Measurements from ENCODE around the gene PACRG.

Gene PACRG

DNA sequence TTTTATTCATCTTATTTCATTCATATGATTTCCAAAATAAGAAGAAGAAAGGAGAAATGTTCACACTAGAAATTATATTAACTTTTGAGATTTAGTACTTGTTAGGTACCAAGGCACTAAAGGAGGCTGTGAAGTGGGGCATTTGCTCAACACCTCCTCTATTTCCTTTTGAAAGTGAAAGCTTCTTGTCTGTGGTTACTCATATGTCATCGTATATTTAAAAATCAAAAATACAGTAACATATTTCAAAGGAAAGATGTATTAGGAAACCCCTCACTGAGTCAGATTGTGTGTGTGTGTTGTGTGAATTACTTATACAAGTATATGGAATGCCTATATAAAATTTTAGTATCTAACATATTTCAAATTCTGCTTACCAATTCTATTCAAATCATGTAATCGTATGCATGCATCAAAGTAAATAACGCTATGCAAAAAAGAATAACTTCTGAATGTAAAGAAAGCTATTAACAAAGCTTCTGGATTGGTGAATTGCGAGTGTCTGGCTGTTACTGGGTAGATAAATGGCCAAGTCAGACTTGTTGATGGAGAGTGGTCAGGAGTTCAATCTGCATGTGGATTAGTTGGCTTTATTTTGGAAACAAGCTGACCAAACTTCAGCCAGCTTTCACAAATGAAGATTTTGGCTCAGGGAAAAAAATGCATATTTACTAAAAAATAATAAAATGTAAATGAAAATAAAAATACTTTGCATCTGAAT is 70.9 kb downstream of the PACRG start:
- H3K4me3 ChIP-seq, result no peak overlapping the region
- no peak for DNase-seq (ENCODE audit: low spot score)
- TF ChIP-seq, protein P1, sequence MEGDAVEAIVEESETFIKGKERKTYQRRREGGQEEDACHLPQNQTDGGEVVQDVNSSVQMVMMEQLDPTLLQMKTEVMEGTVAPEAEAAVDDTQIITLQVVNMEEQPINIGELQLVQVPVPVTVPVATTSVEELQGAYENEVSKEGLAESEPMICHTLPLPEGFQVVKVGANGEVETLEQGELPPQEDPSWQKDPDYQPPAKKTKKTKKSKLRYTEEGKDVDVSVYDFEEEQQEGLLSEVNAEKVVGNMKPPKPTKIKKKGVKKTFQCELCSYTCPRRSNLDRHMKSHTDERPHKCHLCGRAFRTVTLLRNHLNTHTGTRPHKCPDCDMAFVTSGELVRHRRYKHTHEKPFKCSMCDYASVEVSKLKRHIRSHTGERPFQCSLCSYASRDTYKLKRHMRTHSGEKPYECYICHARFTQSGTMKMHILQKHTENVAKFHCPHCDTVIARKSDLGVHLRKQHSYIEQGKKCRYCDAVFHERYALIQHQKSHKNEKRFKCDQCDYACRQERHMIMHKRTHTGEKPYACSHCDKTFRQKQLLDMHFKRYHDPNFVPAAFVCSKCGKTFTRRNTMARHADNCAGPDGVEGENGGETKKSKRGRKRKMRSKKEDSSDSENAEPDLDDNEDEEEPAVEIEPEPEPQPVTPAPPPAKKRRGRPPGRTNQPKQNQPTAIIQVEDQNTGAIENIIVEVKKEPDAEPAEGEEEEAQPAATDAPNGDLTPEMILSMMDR (IDR thresholded peaks at IDR 0.05), result no peak
- no peak overlapping the region for H3K27ac ChIP-seq

DNA sequence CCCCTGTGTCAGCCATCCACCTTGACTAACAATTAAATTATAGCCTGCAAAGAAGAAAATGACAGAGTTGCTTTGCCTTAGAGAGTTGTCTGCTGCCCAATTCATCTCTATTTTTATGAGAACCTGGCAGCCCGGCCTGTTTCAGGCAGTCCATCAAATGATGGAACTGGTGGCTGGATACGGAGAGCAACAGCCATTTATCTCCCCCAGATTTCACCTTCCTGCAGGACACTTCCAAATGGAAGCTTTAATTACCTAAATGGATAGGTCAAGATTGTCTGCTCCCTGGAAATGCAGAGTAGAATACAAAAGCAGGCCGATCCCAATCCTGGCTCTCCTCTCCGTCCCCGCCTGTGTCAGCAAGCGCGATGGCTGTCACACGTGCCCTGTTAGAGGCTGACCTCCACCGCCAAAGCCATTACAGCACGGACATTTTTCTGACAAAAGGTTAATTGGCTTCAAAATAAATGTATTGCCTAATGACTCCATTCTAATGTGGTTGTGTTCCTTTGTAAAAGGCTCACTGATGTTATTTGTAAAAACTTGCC is 86.7 kb downstream of the PACRG start:
- Histone ChIP-seq H3K4me3 (no peak overlapping the region), H3K27ac (no peak overlapping the region)
- TF ChIP-seq, protein P1 (IDR thresholded peaks at IDR 0.05), result no peak
- DNase-seq (ENCODE audit: low spot score), result no peak

DNA sequence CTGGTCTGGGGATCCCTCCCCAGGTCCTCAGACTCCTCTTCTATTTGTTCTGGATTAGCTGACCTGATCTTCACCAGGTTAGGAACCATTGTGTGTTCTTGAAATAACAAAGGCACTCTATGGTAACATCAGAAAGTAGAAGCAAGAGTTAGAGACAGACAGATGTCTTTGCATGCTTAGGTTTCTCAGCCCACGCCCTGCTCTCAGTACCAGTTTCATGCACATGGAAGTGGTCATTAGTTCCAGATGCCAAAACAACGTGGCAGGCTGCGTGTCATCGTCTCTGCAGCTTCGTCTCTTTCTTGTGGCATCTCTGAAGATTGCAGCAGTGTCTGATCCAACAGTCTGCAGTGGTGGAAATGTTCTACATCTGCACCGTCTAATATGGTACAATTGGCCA is 89.4 kb downstream of the PACRG start:
- no peak for DNase-seq (ENCODE audit: low spot score)
- no peak overlapping the region for H3K27ac ChIP-seq
- TF ChIP-seq, protein P1 (IDR thresholded peaks at IDR 0.05), result no peak
- H3K4me3 ChIP-seq, result no peak overlapping the region

DNA sequence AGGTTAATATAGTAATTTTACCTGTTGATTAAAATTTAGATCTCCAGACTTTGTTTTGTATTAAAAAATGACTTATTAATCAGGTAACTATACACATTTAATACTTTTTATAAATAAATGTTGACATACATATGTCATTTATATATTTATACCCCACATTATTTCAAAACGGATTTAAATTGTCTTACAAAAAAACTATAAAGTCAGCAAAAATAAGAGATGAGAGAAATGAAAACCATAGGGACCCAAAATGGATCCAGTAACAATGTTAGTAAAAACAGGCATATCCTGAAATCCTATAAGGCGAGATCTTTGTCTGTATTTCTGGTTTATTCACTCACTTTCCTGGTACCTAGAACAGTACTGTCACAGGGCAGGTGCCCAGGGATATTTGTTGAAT is 91.5 kb downstream of the PACRG start:
- Histone ChIP-seq H3K4me3 (no peak overlapping the region), H3K27ac (no peak overlapping the region)
- no peak for DNase-seq (ENCODE audit: low spot score)
- TF ChIP-seq, protein P1 (IDR thresholded peaks at IDR 0.05), result no peak

DNA sequence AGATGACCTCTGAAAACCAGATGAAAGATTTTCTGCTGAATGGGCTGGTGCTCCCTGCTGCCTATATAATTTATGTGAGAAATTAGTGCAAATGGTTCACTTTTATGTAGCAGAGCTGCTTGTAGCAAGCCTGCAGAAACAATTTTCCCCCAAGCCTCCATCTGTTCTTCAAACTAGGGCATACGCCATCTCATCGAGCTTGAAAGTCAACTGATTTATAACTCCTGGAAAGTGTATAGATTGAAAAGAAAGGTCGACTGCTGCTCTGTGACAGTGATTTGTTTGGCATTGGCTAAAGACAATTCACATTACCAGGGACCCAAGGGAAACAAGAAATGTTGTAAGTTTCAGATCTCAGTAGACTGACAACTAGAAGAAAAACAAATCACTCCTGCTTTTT is 93.3 kb downstream of the PACRG start:
- no peak overlapping the region for H3K4me3 ChIP-seq
- DNase-seq (ENCODE audit: low spot score), result no peak
- no peak overlapping the region for H3K27ac ChIP-seq
- TF ChIP-seq, protein P1 (IDR thresholded peaks at IDR 0.05), result no peak

DNA sequence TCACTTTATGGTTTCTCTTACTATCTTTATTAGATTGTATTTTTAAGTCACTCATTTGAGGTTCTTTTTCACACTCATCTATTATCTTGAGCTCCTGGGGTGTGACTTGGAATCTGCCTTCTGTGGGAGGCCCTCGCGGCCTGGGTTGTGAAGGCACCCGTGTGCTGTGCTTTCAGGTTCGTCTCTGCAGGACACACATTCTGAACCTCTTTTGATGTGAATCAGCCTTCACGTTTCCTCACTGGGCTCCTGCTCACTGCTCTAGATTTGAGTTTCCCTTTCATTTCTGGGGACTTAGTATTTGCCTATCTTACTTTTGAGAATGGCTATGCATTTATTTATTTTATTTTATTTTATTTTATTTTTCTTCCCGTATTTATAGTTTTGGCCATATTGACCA is 97.8 kb downstream of the PACRG start:
- Histone ChIP-seq H3K27ac (no peak overlapping the region), H3K4me3 (no peak overlapping the region)
- TF ChIP-seq, protein P1 (IDR thresholded peaks at IDR 0.05), result no peak
- DNase-seq (ENCODE audit: low spot score), result no peak
